ENCODE results near the gene PRR20E.
"Not testable (repeated sequence)": the region's sequence is repeated elsewhere in the genome, so short reads cannot be mapped to it uniquely, and the experiment has no call there.

PRR20E gene

GRCh38 chr13:57166897-57167296 is at the start of gene PRR20E:
Gene PRR20E (plus strand): TSS chr13:57167197. CDS start chr13:57167584, 387 bp downstream.
- not testable (repeated sequence) for H3K4me3 ChIP-seq (ENCODE audit: low read length); H2AFZ ChIP-seq (ENCODE audit: low read depth, low read length); H3K36me3 ChIP-seq (ENCODE audit: insufficient read depth, low read length); H3K4me1 ChIP-seq (ENCODE audit: insufficient read depth, low read length); H3K27me3 ChIP-seq (ENCODE audit: insufficient read depth, low read length); H3K9me3 ChIP-seq (ENCODE audit: low read length)

- no peaks in the 10 kb centered on the region for H3K4me1 ChIP-seq (ENCODE audit: insufficient read depth, low read length)
- H3K27me3 ChIP-seq (ENCODE audit: insufficient read depth, low read length): no peaks in the 10 kb centered on the region
- no peaks in the 10 kb centered on the region for H3K36me3 ChIP-seq (ENCODE audit: insufficient read depth, low read length)
- H3K9me3 ChIP-seq (ENCODE audit: low read length): no peaks in the 10 kb centered on the region
- H2AFZ ChIP-seq (ENCODE audit: low read depth, low read length): no peak overlapping the region
- no peak overlapping the region for H3K4me3 ChIP-seq (ENCODE audit: low read length)
Observed at GRCh38 chr13:57123681-57124080, 43.3 kb upstream of the PRR20E start.

DNA sequence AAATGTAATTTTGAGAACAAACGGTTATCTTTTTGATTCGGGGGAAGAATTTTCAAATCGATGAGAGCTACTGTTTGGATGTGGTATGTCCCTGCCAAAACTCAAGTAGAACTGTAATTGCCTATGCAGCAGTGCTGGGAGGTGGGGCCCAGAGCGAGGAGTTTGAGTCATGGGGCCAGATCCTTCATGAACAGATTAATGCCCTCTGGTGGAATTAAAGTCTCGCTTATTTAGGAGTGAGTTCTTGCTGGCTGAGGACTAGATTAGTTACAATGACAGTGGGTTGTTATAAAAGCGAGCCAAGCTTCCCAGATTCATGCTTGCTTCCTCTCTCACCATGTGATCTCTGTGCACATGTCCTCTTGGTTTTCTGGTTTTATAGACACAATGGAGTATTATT is 38.1 kb upstream of the PRR20E start:
- H2AFZ ChIP-seq (ENCODE audit: low read depth, low read length): no peak overlapping the region
- H3K4me3 ChIP-seq (ENCODE audit: low read length): no peak overlapping the region
- H3K4me1 ChIP-seq (ENCODE audit: insufficient read depth, low read length): no peaks in the 10 kb centered on the region
- no peaks in the 10 kb centered on the region for H3K36me3 ChIP-seq (ENCODE audit: insufficient read depth, low read length)
- H3K27me3 ChIP-seq (ENCODE audit: insufficient read depth, low read length): no peaks in the 10 kb centered on the region
- H3K9me3 ChIP-seq (ENCODE audit: low read length): no peaks in the 10 kb centered on the region

GRCh38 chr13:57136093-57136492 is 30.9 kb upstream of the PRR20E start:
- no peaks in the 10 kb centered on the region for H3K36me3 ChIP-seq (ENCODE audit: insufficient read depth, low read length)
- no peaks in the 10 kb centered on the region for H3K4me1 ChIP-seq (ENCODE audit: insufficient read depth, low read length)
- H3K27me3 ChIP-seq (ENCODE audit: insufficient read depth, low read length): no peaks in the 10 kb centered on the region
- peak overlapping the region; percentile 36 for H2AFZ ChIP-seq (ENCODE audit: low read depth, low read length)
- no peaks in the 10 kb centered on the region for H3K9me3 ChIP-seq (ENCODE audit: low read length)
- no peak overlapping the region for H3K4me3 ChIP-seq (ENCODE audit: low read length)

- Histone ChIP-seq H3K9me3 (ENCODE audit: low read length) (no peaks in the 10 kb centered on the region), H3K27me3 (ENCODE audit: insufficient read depth, low read length) (no peaks in the 10 kb centered on the region), H3K4me3 (ENCODE audit: low read length) (no peak overlapping the region)
Observed at GRCh38 chr13:57137585-57137984, 29.4 kb upstream of the PRR20E start.

GRCh38 chr13:57138988-57139387 is 28.0 kb upstream of the PRR20E start:
- Histone ChIP-seq H3K27me3 (ENCODE audit: insufficient read depth, low read length) (no peaks in the 10 kb centered on the region), H3K36me3 (ENCODE audit: insufficient read depth, low read length) (no peaks in the 10 kb centered on the region), H3K9me3 (ENCODE audit: low read length) (no peaks in the 10 kb centered on the region), H3K4me1 (ENCODE audit: insufficient read depth, low read length) (no peaks in the 10 kb centered on the region), H2AFZ (ENCODE audit: low read depth, low read length) (no peak overlapping the region), H3K4me3 (ENCODE audit: low read length) (no peak overlapping the region)

More at GRCh38 chr13:57137585-57137984, 29.4 kb upstream of the PRR20E start:
- Histone ChIP-seq H3K36me3 (ENCODE audit: insufficient read depth, low read length) (no peaks in the 10 kb centered on the region), H2AFZ (ENCODE audit: low read depth, low read length) (no peak overlapping the region), H3K4me1 (ENCODE audit: insufficient read depth, low read length) (no peaks in the 10 kb centered on the region)

GRCh38 chr13:57139781-57140180 is 27.2 kb upstream of the PRR20E start:
- H3K27me3 ChIP-seq (ENCODE audit: insufficient read depth, low read length); H3K4me1 ChIP-seq (ENCODE audit: insufficient read depth, low read length): not testable (repeated sequence)

GRCh38 chr13:57140235-57140968 is 26.6 kb upstream of the PRR20E start, which contains the start of gene PRR20A:
Gene PRR20A (plus strand): TSS chr13:57140918. CDS start chr13:57141305, 387 bp downstream.
- H3K36me3 ChIP-seq (ENCODE audit: insufficient read depth, low read length); H3K9me3 ChIP-seq (ENCODE audit: low read length); H3K4me3 ChIP-seq (ENCODE audit: low read length); H3K4me1 ChIP-seq (ENCODE audit: insufficient read depth, low read length); H2AFZ ChIP-seq (ENCODE audit: low read depth, low read length); H3K27me3 ChIP-seq (ENCODE audit: insufficient read depth, low read length): not testable (repeated sequence)

More at GRCh38 chr13:57139781-57140180, 27.2 kb upstream of the PRR20E start:
- H2AFZ ChIP-seq (ENCODE audit: low read depth, low read length); H3K9me3 ChIP-seq (ENCODE audit: low read length); H3K36me3 ChIP-seq (ENCODE audit: insufficient read depth, low read length); H3K4me3 ChIP-seq (ENCODE audit: low read length): not testable (repeated sequence)

DNA sequence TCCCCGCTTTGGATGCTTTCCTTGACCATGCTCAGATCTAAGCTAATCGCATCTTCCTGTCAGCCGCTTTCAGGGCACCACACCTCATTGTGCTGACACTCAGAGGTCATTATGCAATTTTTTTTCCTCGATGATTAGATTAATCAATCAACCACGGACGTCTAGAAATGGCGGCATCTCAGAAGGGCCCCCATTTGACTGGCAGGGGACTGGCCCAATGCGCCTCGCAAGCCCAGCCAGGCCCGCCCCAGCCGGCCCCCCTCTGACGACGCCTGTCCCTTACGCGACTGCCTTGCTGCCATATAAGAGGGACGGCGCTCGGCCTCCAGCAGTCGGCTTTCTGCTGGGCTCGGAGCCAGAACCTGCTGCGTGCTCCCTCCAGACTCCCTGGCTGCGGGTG is 19.8 kb upstream of the PRR20E start, which contains the start of gene PRR20B:
Gene PRR20B (plus strand): TSS at position 301 of the 400 bp plus-strand sequence. CDS start 387 bp downstream, outside the sequence.
- not testable (repeated sequence) for H3K27me3 ChIP-seq (ENCODE audit: insufficient read depth, low read length); H3K4me3 ChIP-seq (ENCODE audit: low read length); H3K36me3 ChIP-seq (ENCODE audit: insufficient read depth, low read length); H2AFZ ChIP-seq (ENCODE audit: low read depth, low read length); H3K9me3 ChIP-seq (ENCODE audit: low read length); H3K4me1 ChIP-seq (ENCODE audit: insufficient read depth, low read length)

GRCh38 chr13:57148106-57148505 is 18.9 kb upstream of the PRR20E start:
- not testable (repeated sequence) for H3K36me3 ChIP-seq (ENCODE audit: insufficient read depth, low read length); H2AFZ ChIP-seq (ENCODE audit: low read depth, low read length); H3K9me3 ChIP-seq (ENCODE audit: low read length); H3K27me3 ChIP-seq (ENCODE audit: insufficient read depth, low read length); H3K4me3 ChIP-seq (ENCODE audit: low read length); H3K4me1 ChIP-seq (ENCODE audit: insufficient read depth, low read length)

GRCh38 chr13:57153761-57154160 is 13.2 kb upstream of the PRR20E start, which contains the start of gene PRR20C:
Gene PRR20C (plus strand): TSS chr13:57154061. CDS start chr13:57154448, 387 bp downstream.
- H2AFZ ChIP-seq (ENCODE audit: low read depth, low read length); H3K4me3 ChIP-seq (ENCODE audit: low read length); H3K27me3 ChIP-seq (ENCODE audit: insufficient read depth, low read length); H3K9me3 ChIP-seq (ENCODE audit: low read length); H3K4me1 ChIP-seq (ENCODE audit: insufficient read depth, low read length); H3K36me3 ChIP-seq (ENCODE audit: insufficient read depth, low read length): not testable (repeated sequence)

DNA sequence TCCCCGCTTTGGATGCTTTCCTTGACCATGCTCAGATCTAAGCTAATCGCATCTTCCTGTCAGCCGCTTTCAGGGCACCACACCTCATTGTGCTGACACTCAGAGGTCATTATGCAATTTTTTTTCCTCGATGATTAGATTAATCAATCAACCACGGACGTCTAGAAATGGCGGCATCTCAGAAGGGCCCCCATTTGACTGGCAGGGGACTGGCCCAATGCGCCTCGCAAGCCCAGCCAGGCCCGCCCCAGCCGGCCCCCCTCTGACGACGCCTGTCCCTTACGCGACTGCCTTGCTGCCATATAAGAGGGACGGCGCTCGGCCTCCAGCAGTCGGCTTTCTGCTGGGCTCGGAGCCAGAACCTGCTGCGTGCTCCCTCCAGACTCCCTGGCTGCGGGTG is 6.7 kb upstream of the PRR20E start, which contains the start of gene PRR20D:
Gene PRR20D (plus strand): TSS at position 301 of the 400 bp plus-strand sequence. CDS start 387 bp downstream, outside the sequence.
- not testable (repeated sequence) for H3K9me3 ChIP-seq (ENCODE audit: low read length); H3K4me3 ChIP-seq (ENCODE audit: low read length); H3K36me3 ChIP-seq (ENCODE audit: insufficient read depth, low read length); H3K27me3 ChIP-seq (ENCODE audit: insufficient read depth, low read length); H2AFZ ChIP-seq (ENCODE audit: low read depth, low read length); H3K4me1 ChIP-seq (ENCODE audit: insufficient read depth, low read length)

- no peaks in the 10 kb centered on the region for H3K36me3 ChIP-seq (ENCODE audit: insufficient read depth, low read length)
- H2AFZ ChIP-seq (ENCODE audit: low read depth, low read length): no peak overlapping the region
- no peaks in the 10 kb centered on the region for H3K4me1 ChIP-seq (ENCODE audit: insufficient read depth, low read length)
- H3K4me3 ChIP-seq (ENCODE audit: low read length): no peak overlapping the region
- no peaks in the 10 kb centered on the region for H3K27me3 ChIP-seq (ENCODE audit: insufficient read depth, low read length)
- H3K9me3 ChIP-seq (ENCODE audit: low read length): no peaks in the 10 kb centered on the region
Observed at GRCh38 chr13:57191667-57192066, 24.7 kb downstream of the PRR20E start.

- Histone ChIP-seq H3K27me3 (ENCODE audit: insufficient read depth, low read length) (no peaks in the 10 kb centered on the region), H3K36me3 (ENCODE audit: insufficient read depth, low read length) (no peaks in the 10 kb centered on the region), H3K4me1 (ENCODE audit: insufficient read depth, low read length) (no peaks in the 10 kb centered on the region), H3K4me3 (ENCODE audit: low read length) (no peak overlapping the region), H2AFZ (ENCODE audit: low read depth, low read length) (no peak overlapping the region), H3K9me3 (ENCODE audit: low read length) (no peaks in the 10 kb centered on the region)
Observed at GRCh38 chr13:57212989-57213388, 46.0 kb downstream of the PRR20E start.

Measured in neuron (in vitro differentiated cells).